ENCODE measurements around the gene DMRT1. TPM values are rescaled to one million over a fixed set of nuclear protein-coding genes. Genes with fewer than 3 reads are reported as not detected.

DMRT1 gene
- total RNA-seq, 1 donor from 2014 or later, result not detected

- Mint-ChIP-seq H3K27ac (ENCODE audit: unreplicated experiment) (no peak overlapping the region), H3K27me3 (ENCODE audit: low read depth) (peaks cover 49% of the 10 kb centered on the region), H3K4me1 (peaks cover 3% of the 10 kb centered on the region), H3K9me3 (no peaks in the 10 kb centered on the region), H3K4me3 (no peak overlapping the region), H3K36me3 (ENCODE audit: low read depth) (no peaks in the 10 kb centered on the region)
- TF ChIP-seq CTCF (conservative IDR thresholded peaks at IDR 0.05), result no peak
- no peak for DNase-seq (ENCODE audit: low read depth, low spot score)
These were observed 166.7 kb downstream of the DMRT1 start for GRCh38 chr9:1008216-1008615.

- no peak overlapping the region for H3K4me3 Mint-ChIP-seq
These were observed 167.7 kb downstream of the DMRT1 start for GRCh38 chr9:1009101-1009707.

GRCh38 chr9:1013021-1013420 is 171.5 kb downstream of the DMRT1 start:
- Mint-ChIP-seq H3K9me3 (no peaks in the 10 kb centered on the region), H3K36me3 (ENCODE audit: low read depth) (no peaks in the 10 kb centered on the region), H3K4me1 (peaks cover 3% of the 10 kb centered on the region), H3K4me3 (no peak overlapping the region), H3K27me3 (ENCODE audit: low read depth) (peaks cover 67% of the 10 kb centered on the region), H3K27ac (ENCODE audit: unreplicated experiment) (no peak overlapping the region)
- DNase-seq (ENCODE audit: low read depth, low spot score), result no peak
- no peak for TF ChIP-seq CTCF (conservative IDR thresholded peaks at IDR 0.05)

More at GRCh38 chr9:1009101-1009707, 167.7 kb downstream of the DMRT1 start:
- no peaks in the 10 kb centered on the region for H3K9me3 Mint-ChIP-seq
- H3K4me1 Mint-ChIP-seq, result peaks cover 3% of the 10 kb centered on the region
- no peaks in the 10 kb centered on the region for H3K36me3 Mint-ChIP-seq (ENCODE audit: low read depth)
- peak; percentile 98 for TF ChIP-seq CTCF (conservative IDR thresholded peaks at IDR 0.05)
- peak; percentile 89 for DNase-seq (ENCODE audit: low read depth, low spot score)
- H3K27ac Mint-ChIP-seq (ENCODE audit: unreplicated experiment), result no peak overlapping the region
- H3K27me3 Mint-ChIP-seq (ENCODE audit: low read depth), result peaks cover 55% of the 10 kb centered on the region

GRCh38 chr9:1014225-1014624 is 172.7 kb downstream of the DMRT1 start:
- no peaks in the 10 kb centered on the region for H3K36me3 Mint-ChIP-seq (ENCODE audit: low read depth)
- H3K27ac Mint-ChIP-seq (ENCODE audit: unreplicated experiment), result no peak overlapping the region
- no peak overlapping the region for H3K4me3 Mint-ChIP-seq
- peaks cover 65% of the 10 kb centered on the region for H3K27me3 Mint-ChIP-seq (ENCODE audit: low read depth)
- no peak for TF ChIP-seq CTCF (conservative IDR thresholded peaks at IDR 0.05)
- H3K4me1 Mint-ChIP-seq, result no peaks in the 10 kb centered on the region
- no peaks in the 10 kb centered on the region for H3K9me3 Mint-ChIP-seq
- DNase-seq (ENCODE audit: low read depth, low spot score), result no peak

- Mint-ChIP-seq H3K27me3 (ENCODE audit: low read depth) (peaks cover 65% of the 10 kb centered on the region), H3K4me1 (no peaks in the 10 kb centered on the region), H3K27ac (ENCODE audit: unreplicated experiment) (no peak overlapping the region), H3K9me3 (no peaks in the 10 kb centered on the region), H3K4me3 (no peak overlapping the region), H3K36me3 (ENCODE audit: low read depth) (no peaks in the 10 kb centered on the region)
- no peak for DNase-seq (ENCODE audit: low read depth, low spot score)
- no peak for TF ChIP-seq CTCF (conservative IDR thresholded peaks at IDR 0.05)
These were observed 173.1 kb downstream of the DMRT1 start for GRCh38 chr9:1014640-1015039.
